HG03280 (cell line): ENCODE measurements around the gene ADD3.
"Not testable (repeated sequence)": the region's sequence is repeated elsewhere in the genome, so short reads cannot be mapped to it uniquely, and the experiment has no call there.

Source experiments
- ATAC-seq: cut with Tn5 transposase; IDR thresholded peaks from one replicate; pipeline ENCODE4 v1.9.1; 2021; ENCODE audit warnings: mild to moderate bottlenecking, moderate library complexity; ENCODE audit not compliant: unreplicated experiment

The ADD3 gene

GRCh38 chr10:110033701-110034235 lies 26.0 kb downstream of the ADD3 start:
- ATAC-seq: no peak

GRCh38 chr10:110034596-110034995 lies 26.8 kb downstream of the ADD3 start:
- no peak for ATAC-seq

- no peak for ATAC-seq
Observed at GRCh38 chr10:110035070-110035921, 27.5 kb downstream of the ADD3 start.

- ATAC-seq: peak; percentile 66
Observed at GRCh38 chr10:110036640-110037039, 28.9 kb downstream of the ADD3 start.

GRCh38 chr10:110039254-110039653 lies 31.5 kb downstream of the ADD3 start:
- ATAC-seq: no peak

GRCh38 chr10:110040108-110040507 lies 32.3 kb downstream of the ADD3 start:
- no peak for ATAC-seq

- ATAC-seq: no peak
Observed at GRCh38 chr10:110040767-110041478, 33.1 kb downstream of the ADD3 start.

- ATAC-seq: no peak
Observed at GRCh38 chr10:110041479-110041829, 33.7 kb downstream of the ADD3 start.

- ATAC-seq: no peak
Observed at GRCh38 chr10:110042181-110042580, 34.4 kb downstream of the ADD3 start.

- no peak for ATAC-seq
Observed at GRCh38 chr10:110042891-110043290, 35.1 kb downstream of the ADD3 start.

GRCh38 chr10:110044681-110045080 lies 36.9 kb downstream of the ADD3 start:
- no peak for ATAC-seq

GRCh38 chr10:110045772-110046171 lies 38.0 kb downstream of the ADD3 start:
- no peak for ATAC-seq

GRCh38 chr10:110048145-110048544 lies 40.4 kb downstream of the ADD3 start:
- not testable (repeated sequence) for ATAC-seq

GRCh38 chr10:110048781-110049180 lies 41.0 kb downstream of the ADD3 start:
- ATAC-seq: no peak

- not testable (repeated sequence) for ATAC-seq
Observed at GRCh38 chr10:110049889-110050591, 42.3 kb downstream of the ADD3 start.

- ATAC-seq: no peak
Observed at GRCh38 chr10:110051487-110051886, 43.7 kb downstream of the ADD3 start.

- no peak for ATAC-seq
Observed at GRCh38 chr10:110052916-110053315, 45.1 kb downstream of the ADD3 start.

- ATAC-seq: no peak
Observed at GRCh38 chr10:110056822-110057221, 49.0 kb downstream of the ADD3 start.

GRCh38 chr10:110057456-110057855 lies 49.7 kb downstream of the ADD3 start:
- ATAC-seq: no peak

GRCh38 chr10:110058212-110058611 lies 50.4 kb downstream of the ADD3 start:
- ATAC-seq: no peak

GRCh38 chr10:110059925-110060324 lies 52.1 kb downstream of the ADD3 start:
- no peak for ATAC-seq
